NCI-H2107 treated with DMSO at 0.1 percent for 48 hours (cell line): ENCODE results near the gene TRIM72.
A peak's percentile ranks its signal among the peaks of the same experiment; 100 is the strongest.
"Not testable (repeated sequence)": the region's sequence is repeated elsewhere in the genome, so short reads cannot be mapped to it uniquely, and the experiment has no call there.

ENCODE experiments used
- DNase-seq: peaks from one replicate; lab custom pipeline; 2025; ENCODE audit not compliant: unreplicated experiment; lab: John Stamatoyannopoulos, UW

Gene TRIM72, protein sequence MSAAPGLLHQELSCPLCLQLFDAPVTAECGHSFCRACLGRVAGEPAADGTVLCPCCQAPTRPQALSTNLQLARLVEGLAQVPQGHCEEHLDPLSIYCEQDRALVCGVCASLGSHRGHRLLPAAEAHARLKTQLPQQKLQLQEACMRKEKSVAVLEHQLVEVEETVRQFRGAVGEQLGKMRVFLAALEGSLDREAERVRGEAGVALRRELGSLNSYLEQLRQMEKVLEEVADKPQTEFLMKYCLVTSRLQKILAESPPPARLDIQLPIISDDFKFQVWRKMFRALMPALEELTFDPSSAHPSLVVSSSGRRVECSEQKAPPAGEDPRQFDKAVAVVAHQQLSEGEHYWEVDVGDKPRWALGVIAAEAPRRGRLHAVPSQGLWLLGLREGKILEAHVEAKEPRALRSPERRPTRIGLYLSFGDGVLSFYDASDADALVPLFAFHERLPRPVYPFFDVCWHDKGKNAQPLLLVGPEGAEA

GRCh38 chr16:31213877-31214707, at the start of gene TRIM72:
TRIM72 (plus strand) TSS chr16:31214119; CDS start chr16:31214739, 620 bp downstream.
- DNase-seq = no peak

- no peak for DNase-seq
Measured at GRCh38 chr16:31167315-31167714, 46.6 kb upstream of the TRIM72 start.

DNA sequence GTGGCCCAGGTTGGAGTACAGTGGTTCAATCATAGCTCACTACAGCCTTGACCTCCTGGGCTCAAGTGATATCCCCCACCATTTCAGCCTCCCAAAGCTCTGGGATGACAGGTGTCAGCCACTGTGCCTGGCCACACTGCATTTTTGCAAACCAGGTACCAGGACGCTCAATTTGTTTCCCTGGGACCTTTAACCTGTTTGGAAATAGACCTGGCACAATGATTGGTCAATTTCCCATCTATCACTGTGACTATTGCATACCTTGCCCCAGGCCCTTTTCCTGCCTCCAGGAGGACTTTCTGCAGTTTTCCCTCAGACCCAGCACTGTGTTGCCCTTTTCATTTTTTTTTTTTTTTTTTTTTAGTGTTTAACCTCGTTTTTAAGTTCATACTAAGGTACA, 45.1 kb upstream of the TRIM72 start:
- no peak for DNase-seq

GRCh38 chr16:31170048-31170447, 43.9 kb upstream of the TRIM72 start:
- DNase-seq = not testable (repeated sequence)

DNA sequence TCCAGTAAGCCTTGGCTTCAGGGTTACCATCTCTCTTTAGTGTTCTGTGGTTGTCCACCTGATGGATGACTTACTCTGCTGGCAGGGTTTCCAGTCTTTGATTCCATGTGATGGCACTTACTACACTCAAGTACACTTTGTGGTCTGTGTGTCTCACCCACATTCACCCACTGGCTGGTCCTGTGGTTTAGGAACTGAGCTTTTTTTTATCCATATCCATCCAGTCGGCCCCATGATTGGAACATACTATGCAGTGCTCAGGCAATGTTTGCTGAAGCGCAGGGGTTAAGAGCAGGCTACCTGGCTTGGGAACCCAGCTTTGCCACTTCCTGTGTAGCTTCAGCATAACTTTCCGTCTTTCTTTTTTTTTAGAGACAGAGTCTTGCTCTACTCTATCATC, 36.8 kb upstream of the TRIM72 start:
- peak; percentile 90 for DNase-seq

GRCh38 chr16:31179219-31179746, 34.6 kb upstream of the TRIM72 start:
- no peak for DNase-seq

DNA sequence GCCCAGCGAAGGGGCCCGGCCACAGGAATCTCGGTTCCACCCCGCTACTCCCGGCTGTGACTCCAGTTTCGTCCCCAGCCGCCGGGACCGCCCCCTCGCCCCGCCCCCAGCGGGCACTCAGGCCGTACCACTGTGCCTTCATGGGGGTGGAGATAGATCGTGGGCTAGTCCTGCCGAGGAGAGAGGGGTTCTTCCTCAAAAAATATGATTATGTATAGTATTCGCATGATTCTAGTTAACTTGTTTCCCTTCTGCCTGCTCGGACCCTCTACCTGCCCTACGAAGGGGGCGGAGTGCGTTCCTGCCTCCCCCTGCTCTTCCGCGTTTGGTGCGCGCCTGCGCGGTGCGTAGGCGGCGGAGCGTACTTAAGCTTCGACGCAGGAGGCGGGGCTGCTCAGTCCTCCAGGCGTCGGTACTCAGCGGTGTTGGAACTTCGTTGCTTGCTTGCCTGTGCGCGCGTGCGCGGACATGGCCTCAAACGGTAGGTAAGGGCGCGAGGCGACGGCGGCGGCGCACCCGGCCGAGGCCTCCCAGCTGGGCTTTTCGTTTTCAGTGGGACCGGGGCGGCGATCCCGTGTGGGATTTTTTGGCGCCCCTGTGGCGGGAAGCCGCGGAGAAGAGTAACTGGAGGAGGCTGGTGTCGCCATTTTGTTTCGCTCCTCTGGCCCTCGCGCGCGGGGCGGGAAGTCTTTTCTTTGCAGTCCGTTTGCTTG, 34.0 kb upstream of the TRIM72 start, which contains the start of gene FUS:
Gene FUS, plus strand, starts transcription at position 393 of the 713 bp plus-strand sequence. Its CDS starts 76 bp downstream, at position 469.
- peak; percentile 75 for DNase-seq

GRCh38 chr16:31181102-31181830, 32.7 kb upstream of the TRIM72 start:
- DNase-seq = no peak

DNA sequence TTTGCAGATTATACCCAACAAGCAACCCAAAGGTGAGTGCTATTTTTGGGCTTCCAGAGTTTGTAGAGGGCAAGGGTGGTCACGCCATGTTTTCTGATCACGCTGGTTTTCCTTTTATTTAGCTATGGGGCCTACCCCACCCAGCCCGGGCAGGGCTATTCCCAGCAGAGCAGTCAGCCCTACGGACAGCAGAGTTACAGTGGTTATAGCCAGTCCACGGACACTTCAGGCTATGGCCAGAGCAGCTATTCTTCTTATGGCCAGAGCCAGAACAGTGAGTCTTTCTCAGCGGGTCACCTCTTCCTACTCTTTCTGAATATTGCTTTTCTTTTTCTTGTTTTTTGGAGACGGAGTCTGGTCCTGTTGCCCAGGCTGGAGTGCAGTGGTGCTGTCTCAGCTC, 31.5 kb upstream of the TRIM72 start:
- no peak for DNase-seq

GRCh38 chr16:31183432-31184428, 30.2 kb upstream of the TRIM72 start:
- DNase-seq = no peak

DNA sequence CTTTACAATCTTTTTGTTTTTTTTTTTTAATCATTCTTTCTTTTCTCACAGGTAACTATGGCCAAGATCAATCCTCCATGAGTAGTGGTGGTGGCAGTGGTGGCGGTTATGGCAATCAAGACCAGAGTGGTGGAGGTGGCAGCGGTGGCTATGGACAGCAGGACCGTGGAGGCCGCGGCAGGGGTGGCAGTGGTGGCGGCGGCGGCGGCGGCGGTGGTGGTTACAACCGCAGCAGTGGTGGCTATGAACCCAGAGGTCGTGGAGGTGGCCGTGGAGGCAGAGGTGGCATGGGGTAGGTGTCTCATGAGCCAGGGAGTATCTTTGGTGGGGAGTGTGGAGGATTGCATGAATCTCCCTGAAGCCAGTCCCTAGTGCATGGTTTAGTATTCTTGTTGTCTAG, 29.0 kb upstream of the TRIM72 start:
- DNase-seq = no peak

- no peak for DNase-seq
Measured at GRCh38 chr16:31185339-31185738, 28.6 kb upstream of the TRIM72 start.

GRCh38 chr16:31186176-31186575, 27.7 kb upstream of the TRIM72 start:
- DNase-seq = no peak

- no peak for DNase-seq
Measured at GRCh38 chr16:31186930-31187807, 26.8 kb upstream of the TRIM72 start.

- DNase-seq = no peak
Measured at GRCh38 chr16:31187808-31188189, 26.1 kb upstream of the TRIM72 start.

- DNase-seq = no peak
Measured at GRCh38 chr16:31188450-31189411, 25.2 kb upstream of the TRIM72 start.

- DNase-seq = no peak
Measured at GRCh38 chr16:31189412-31189778, 24.5 kb upstream of the TRIM72 start.
